ENCODE results near the gene IKZF2.
"Not testable (repeated sequence)": the region's sequence is repeated elsewhere in the genome, so short reads cannot be mapped to it uniquely, and the experiment has no call there.

Gene IKZF2

GRCh38 chr2:213021971-213022899 lies 129.2 kb downstream of the IKZF2 start:
- Histone ChIP-seq H3K4me1 (ENCODE audit: control extremely low read depth in 1 of 4, control insufficient read depth in 4 of 4, insufficient read depth in 4 of 4, low read length in 3 of 4) (no peaks in the 10 kb centered on the region), H3K9me3 (ENCODE audit: control extremely low read depth in 1 of 5, control insufficient read depth in 4 of 5, insufficient read depth in 2 of 5, low read depth in 1 of 5, low read length in 4 of 5) (peaks cover 0 to 2% (median 0%) of the 10 kb centered on the region in 5 experiments), H3K27ac (ENCODE audit: insufficient read depth in 1 of 2, low read depth in 1 of 2, low read length in 2 of 2, poor library complexity in 1 of 2, severe bottlenecking in 2 of 2) (no peak overlapping the region), H3K4me3 (ENCODE audit: control insufficient read depth in 1 of 7, extremely low read depth in 1 of 7, insufficient read depth in 4 of 7, low read depth in 2 of 7, low read length in 6 of 7) (no peak overlapping the region), H3K36me3 (ENCODE audit: control insufficient read depth in 4 of 4, insufficient read depth in 4 of 4, low read length in 3 of 4) (peaks cover 0 to 18% (median 8%) of the 10 kb centered on the region in 4 experiments), H3K27me3 (replicated peaks in 2 of 5; ENCODE audit: control insufficient read depth in 4 of 5, insufficient read depth in 5 of 5, low read length in 4 of 5) (no peaks in the 10 kb centered on the region)
- ChIA-PET POLR2A (no interaction called here), CTCF (interaction anchor here (0.6 to 2.0 kb wide), 3 partner anchors 13 to 245 kb away, joined by 4 to 9 read pairs (median 5); no protein-coding TSS in a partner anchor)
- no peak for DNase-seq
- 95% methylated on average over 3 of the region's 5 CpGs for WGBS (ENCODE audit: insufficient coverage)

- CTCF ChIA-PET = interaction anchor here (2.0 kb wide), 1 partner anchor 12 kb away, joined by 9 read pairs; no protein-coding TSS in a partner anchor
- 90% methylated on average over 2 of the region's 6 CpGs for WGBS (ENCODE audit: insufficient coverage)
- H3K4me1 ChIP-seq (ENCODE audit: control extremely low read depth in 1 of 4, control insufficient read depth in 4 of 4, insufficient read depth in 4 of 4, low read length in 3 of 4); H3K4me3 ChIP-seq (ENCODE audit: control insufficient read depth in 1 of 7, extremely low read depth in 1 of 7, insufficient read depth in 4 of 7, low read depth in 2 of 7, low read length in 6 of 7); H3K27ac ChIP-seq (ENCODE audit: insufficient read depth in 1 of 2, low read depth in 1 of 2, low read length in 2 of 2, poor library complexity in 1 of 2, severe bottlenecking in 2 of 2); DNase-seq; POLR2A ChIA-PET; H3K27me3 ChIP-seq (replicated peaks in 2 of 5; ENCODE audit: control insufficient read depth in 4 of 5, insufficient read depth in 5 of 5, low read length in 4 of 5); H3K9me3 ChIP-seq (ENCODE audit: control extremely low read depth in 1 of 5, control insufficient read depth in 4 of 5, insufficient read depth in 2 of 5, low read depth in 1 of 5, low read length in 4 of 5): not testable (repeated sequence)
- peaks cover 0 to 30% (median 10%) of the 10 kb centered on the region in 4 experiments for H3K36me3 ChIP-seq (ENCODE audit: control insufficient read depth in 4 of 4, insufficient read depth in 4 of 4, low read length in 3 of 4)
These were observed 130.5 kb downstream of the IKZF2 start for GRCh38 chr2:213020913-213021312.

- Histone ChIP-seq H3K36me3 (ENCODE audit: control insufficient read depth in 4 of 4, insufficient read depth in 4 of 4, low read length in 3 of 4) (peaks cover 0 to 32% (median 8%) of the 10 kb centered on the region in 4 experiments), H3K4me3 (ENCODE audit: control insufficient read depth in 1 of 7, extremely low read depth in 1 of 7, insufficient read depth in 4 of 7, low read depth in 2 of 7, low read length in 6 of 7) (no peak overlapping the region), H3K9me3 (ENCODE audit: control extremely low read depth in 1 of 5, control insufficient read depth in 4 of 5, insufficient read depth in 2 of 5, low read depth in 1 of 5, low read length in 4 of 5) (no peaks in the 10 kb centered on the region), H3K4me1 (ENCODE audit: control extremely low read depth in 1 of 4, control insufficient read depth in 4 of 4, insufficient read depth in 4 of 4, low read length in 3 of 4) (no peaks in the 10 kb centered on the region), H3K27me3 (replicated peaks in 2 of 5; ENCODE audit: control insufficient read depth in 4 of 5, insufficient read depth in 5 of 5, low read length in 4 of 5) (no peaks in the 10 kb centered on the region), H3K27ac (ENCODE audit: insufficient read depth in 1 of 2, low read depth in 1 of 2, low read length in 2 of 2, poor library complexity in 1 of 2, severe bottlenecking in 2 of 2) (no peak overlapping the region)
- CTCF ChIA-PET = interaction anchor here (2.0 kb wide), 1 partner anchor 11 kb away, joined by 9 read pairs; no protein-coding TSS in a partner anchor
- 100% methylated on average over 1 of the region's 3 CpGs for WGBS (ENCODE audit: insufficient coverage)
- no peak for DNase-seq
- POLR2A ChIA-PET = no interaction called here
These were observed 131.1 kb downstream of the IKZF2 start for GRCh38 chr2:213020268-213020667.

- CTCF ChIA-PET = interaction anchor here (1.1 to 2.1 kb wide), 3 partner anchors 9 to 28 kb away, joined by 3 to 6 read pairs (median 4); no protein-coding TSS in a partner anchor
These were observed 132.0 kb downstream of the IKZF2 start for GRCh38 chr2:213019368-213019767.

GRCh38 chr2:213018340-213018901 lies 133.0 kb downstream of the IKZF2 start:
- Histone ChIP-seq H3K4me3 (ENCODE audit: control insufficient read depth in 1 of 7, extremely low read depth in 1 of 7, insufficient read depth in 4 of 7, low read depth in 2 of 7, low read length in 6 of 7) (no peak overlapping the region), H3K27me3 (replicated peaks in 2 of 5; ENCODE audit: control insufficient read depth in 4 of 5, insufficient read depth in 5 of 5, low read length in 4 of 5) (no peaks in the 10 kb centered on the region), H3K36me3 (ENCODE audit: control insufficient read depth in 4 of 4, insufficient read depth in 4 of 4, low read length in 3 of 4) (peaks cover 0 to 32% (median 9%) of the 10 kb centered on the region in 4 experiments), H3K9me3 (ENCODE audit: control extremely low read depth in 1 of 5, control insufficient read depth in 4 of 5, insufficient read depth in 2 of 5, low read depth in 1 of 5, low read length in 4 of 5) (no peaks in the 10 kb centered on the region), H3K4me1 (ENCODE audit: control extremely low read depth in 1 of 4, control insufficient read depth in 4 of 4, insufficient read depth in 4 of 4, low read length in 3 of 4) (no peaks in the 10 kb centered on the region), H3K27ac (ENCODE audit: insufficient read depth in 1 of 2, low read depth in 1 of 2, low read length in 2 of 2, poor library complexity in 1 of 2, severe bottlenecking in 2 of 2) (no peak overlapping the region)
- ChIA-PET CTCF (interaction anchor here (0.7 to 2.1 kb wide), 6 partner anchors 8 to 35 kb away, joined by 3 to 6 read pairs (median 3); no protein-coding TSS in a partner anchor), POLR2A (interaction anchor here (0.7 kb wide), 1 partner anchor 43 kb away, joined by 3 read pairs; no protein-coding TSS in a partner anchor)
- DNase-seq = no peak

More at GRCh38 chr2:213019368-213019767, 132.0 kb downstream of the IKZF2 start:
- H3K36me3 ChIP-seq (ENCODE audit: control insufficient read depth in 4 of 4, insufficient read depth in 4 of 4, low read length in 3 of 4) = peaks cover 0 to 32% (median 9%) of the 10 kb centered on the region in 4 experiments
- POLR2A ChIA-PET = interaction anchor here (0.7 kb wide), 1 partner anchor 44 kb away, joined by 3 read pairs; no protein-coding TSS in a partner anchor
- no peak for DNase-seq
- H3K27me3 ChIP-seq (replicated peaks in 2 of 5; ENCODE audit: control insufficient read depth in 4 of 5, insufficient read depth in 5 of 5, low read length in 4 of 5) = no peaks in the 10 kb centered on the region
- H3K4me1 ChIP-seq (ENCODE audit: control extremely low read depth in 1 of 4, control insufficient read depth in 4 of 4, insufficient read depth in 4 of 4, low read length in 3 of 4) = no peaks in the 10 kb centered on the region
- no peak overlapping the region for H3K27ac ChIP-seq (ENCODE audit: insufficient read depth in 1 of 2, low read depth in 1 of 2, low read length in 2 of 2, poor library complexity in 1 of 2, severe bottlenecking in 2 of 2)
- no CpG with 5 or more reads among the region's 2 CpGs for WGBS (ENCODE audit: insufficient coverage)
- no peak overlapping the region for H3K4me3 ChIP-seq (ENCODE audit: control insufficient read depth in 1 of 7, extremely low read depth in 1 of 7, insufficient read depth in 4 of 7, low read depth in 2 of 7, low read length in 6 of 7)
- no peaks in the 10 kb centered on the region for H3K9me3 ChIP-seq (ENCODE audit: control extremely low read depth in 1 of 5, control insufficient read depth in 4 of 5, insufficient read depth in 2 of 5, low read depth in 1 of 5, low read length in 4 of 5)

- H3K36me3 ChIP-seq (ENCODE audit: control insufficient read depth in 4 of 4, insufficient read depth in 4 of 4, low read length in 3 of 4) = peaks cover 0 to 33% (median 9%) of the 10 kb centered on the region in 4 experiments
- no peak for DNase-seq
- no peaks in the 10 kb centered on the region for H3K9me3 ChIP-seq (ENCODE audit: control extremely low read depth in 1 of 5, control insufficient read depth in 4 of 5, insufficient read depth in 2 of 5, low read depth in 1 of 5, low read length in 4 of 5)
- H3K27ac ChIP-seq (ENCODE audit: insufficient read depth in 1 of 2, low read depth in 1 of 2, low read length in 2 of 2, poor library complexity in 1 of 2, severe bottlenecking in 2 of 2) = no peak overlapping the region
- ChIA-PET POLR2A (no interaction called here), CTCF (interaction anchor here (1.1 to 2.1 kb wide), 3 partner anchors 9 to 34 kb away, joined by 3 to 6 read pairs (median 3); no protein-coding TSS in a partner anchor)
- no peaks in the 10 kb centered on the region for H3K4me1 ChIP-seq (ENCODE audit: control extremely low read depth in 1 of 4, control insufficient read depth in 4 of 4, insufficient read depth in 4 of 4, low read length in 3 of 4)
- no peak overlapping the region for H3K4me3 ChIP-seq (ENCODE audit: control insufficient read depth in 1 of 7, extremely low read depth in 1 of 7, insufficient read depth in 4 of 7, low read depth in 2 of 7, low read length in 6 of 7)
- H3K27me3 ChIP-seq (replicated peaks in 2 of 5; ENCODE audit: control insufficient read depth in 4 of 5, insufficient read depth in 5 of 5, low read length in 4 of 5) = no peaks in the 10 kb centered on the region
- no CpG with 5 or more reads among the region's 1 CpG for WGBS (ENCODE audit: insufficient coverage)
These were observed 134.0 kb downstream of the IKZF2 start for GRCh38 chr2:213017404-213017803.

All from common myeloid progenitor, CD34-positive (primary cell).